ENCODE results near the gene FAM187B. TPM values are rescaled to one million over a fixed set of nuclear protein-coding genes. Genes with fewer than 3 reads are reported as not detected.

FAM187B gene
- total and polyA plus RNA-seq, 2 experiments from 2014 or later = 0.23 TPM; not detected in 1

GRCh38 chr19:35257113-35257461, 28.5 kb upstream of the FAM187B start (continued):
- no peak for TF ChIP-seq ZNF462 (CRISPR knock-in tag; IDR thresholded peaks at IDR 0.05)

- H3F3A ChIP-seq (replicated peaks; ENCODE audit: low read depth) = no peaks in the 10 kb centered on the region
- Mint-ChIP-seq H3K4me1 (peaks cover 6% of the 10 kb centered on the region), H3K27me3 (ENCODE audit: insufficient read depth, low read depth, poor library complexity) (peaks cover 22% of the 10 kb centered on the region), H3K9me3 (no peaks in the 10 kb centered on the region), H3K36me3 (ENCODE audit: low read depth) (peaks cover 84% of the 10 kb centered on the region), H3K27ac (no peak overlapping the region), H3K4me3 (no peak overlapping the region; the same call in 2 of the 3 replicates)
- no peak overlapping the region for H2AFZ ChIP-seq
- no peaks in the 10 kb centered on the region for H3K4me1 ChIP-seq (ENCODE audit: insufficient read depth)
- 0 out of 2 replicates have a peak overlapping the region, but pooled peaks have one; percentile 19 for H3K27ac ChIP-seq (ENCODE audit: low read depth)
- peaks cover 47% of the 10 kb centered on the region for H3K79me2 ChIP-seq (replicated peaks; ENCODE audit: insufficient read depth)
- no peaks in the 10 kb centered on the region for H3K9me2 ChIP-seq (ENCODE audit: insufficient read depth)
- H3K36me3 ChIP-seq (ENCODE audit: insufficient read depth) = peaks cover 23% of the 10 kb centered on the region; the same call in 1 of the 2 replicates
- H4K20me1 ChIP-seq (replicated peaks; ENCODE audit: insufficient read depth) = peaks cover 35% of the 10 kb centered on the region
- H3K4me2 ChIP-seq = no peak overlapping the region
- no peaks in the 10 kb centered on the region for H3K27me3 ChIP-seq (ENCODE audit: insufficient read depth)
- ATAC-seq (no peak), DNase-seq (ENCODE audit: low spot score) (no peak)
- no peak overlapping the region for H3K4me3 ChIP-seq
- TF ChIP-seq CREB1 (CRISPR knock-in tag; IDR thresholded peaks at IDR 0.05; ENCODE audit: low read depth) = no peak
- no peak for TF ChIP-seq ETS1 (IDR thresholded peaks at IDR 0.05)
- TF ChIP-seq EZH2phosphoT487 (IDR thresholded peaks at IDR 0.05; ENCODE audit: unreplicated experiment) = no peak
- no peak for TF ChIP-seq ZNF331 (CRISPR knock-in tag; IDR thresholded peaks at IDR 0.05; ENCODE audit: low read depth)
- TF ChIP-seq POLR2AphosphoS5 (IDR thresholded peaks at IDR 0.05; ENCODE audit: low read depth) = no peak
- no peak for TF ChIP-seq REST (IDR thresholded peaks at IDR 0.05; ENCODE audit: unreplicated experiment)
- no peak for TF ChIP-seq NANOG (IDR thresholded peaks at IDR 0.05; ENCODE audit: borderline replicate concordance)
- TF ChIP-seq CTCF (conservative IDR thresholded peaks at IDR 0.05; ENCODE audit: low read depth in 2 of 2) = no peak
- no peak for TF ChIP-seq EZH2 (IDR thresholded peaks at IDR 0.05; ENCODE audit: low read depth, unreplicated experiment)
- TF ChIP-seq JUNB (IDR thresholded peaks at IDR 0.05; ENCODE audit: unreplicated experiment) = no peak
Measured at GRCh38 chr19:35256566-35256965, 28.0 kb upstream of the FAM187B start.
